GM19395 (cell line): Measurements from ENCODE around the gene DCHS2.

Experiments
- ATAC-seq: cut with Tn5 transposase; IDR thresholded peaks from one replicate; pipeline ENCODE4 v1.9.1; 2021; ENCODE audit warnings: mild to moderate bottlenecking, moderate library complexity; ENCODE audit not compliant: unreplicated experiment

Gene DCHS2, protein sequence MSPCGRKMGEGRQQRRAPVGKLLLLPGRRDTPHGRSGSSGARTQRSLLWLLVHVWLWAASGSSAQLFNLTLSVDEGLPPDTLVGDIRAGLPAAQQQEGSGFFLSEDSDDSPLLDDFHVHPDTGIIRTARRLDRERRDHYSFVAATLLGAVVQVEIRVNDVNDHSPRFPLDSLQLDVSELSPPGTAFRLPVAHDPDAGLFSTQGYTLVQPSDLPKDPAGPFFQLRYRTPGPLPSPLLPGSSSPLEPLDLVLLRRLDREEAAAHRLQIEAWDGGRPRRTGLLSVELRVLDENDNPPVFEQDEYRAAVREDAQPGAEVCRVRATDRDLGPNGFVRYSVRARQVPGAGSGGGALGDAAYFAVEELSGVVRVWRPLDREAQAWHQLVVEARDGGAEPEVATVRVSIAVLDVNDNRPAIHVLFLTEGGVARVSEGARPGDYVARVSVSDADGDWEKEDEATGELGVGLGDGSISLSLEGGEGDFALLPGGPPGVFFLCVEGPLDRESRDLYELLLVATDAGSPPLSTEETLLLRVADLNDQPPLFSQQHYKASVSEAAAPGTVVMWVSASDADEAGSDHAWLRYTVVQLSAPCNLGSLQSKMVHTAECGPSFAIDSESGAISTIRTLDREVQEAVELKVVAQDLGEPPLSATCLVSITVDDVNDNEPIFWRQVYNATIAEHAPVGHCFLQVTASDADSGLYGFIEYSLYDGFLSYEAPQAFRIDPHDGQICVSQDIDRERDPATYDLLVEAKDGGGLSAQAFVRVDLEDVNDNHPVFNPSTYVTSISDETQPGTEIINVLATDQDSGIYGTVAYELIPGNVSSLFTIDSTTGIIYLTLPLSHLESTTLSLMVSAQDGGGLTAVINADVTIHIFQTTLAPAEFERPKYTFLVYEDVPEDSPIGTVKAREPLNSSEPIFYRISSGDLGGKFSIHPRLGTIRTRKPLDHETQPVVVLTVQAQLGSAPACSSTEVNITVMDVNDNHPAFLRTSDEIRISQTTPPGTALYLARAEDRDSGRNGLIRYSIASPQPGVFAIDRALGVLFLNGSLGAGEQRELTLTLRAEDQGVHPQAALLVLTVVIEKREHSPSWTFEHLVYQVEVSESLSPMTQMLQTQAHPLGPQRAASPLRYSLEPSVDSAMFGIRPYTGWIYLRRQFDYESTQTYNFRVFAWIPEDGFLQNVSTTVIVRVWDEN (N-terminal part only)

GRCh38 chr4:154491341-154492271 lies at the start of gene DCHS2:
Gene DCHS2, minus strand, starts transcription at chr4:154491799. Its CDS starts 444 bp downstream, at chr4:154491355.
- ATAC-seq = peak; percentile 66

GRCh38 chr4:154534296-154534695 lies 42.7 kb upstream of the DCHS2 start:
- ATAC-seq = no peak

DNA sequence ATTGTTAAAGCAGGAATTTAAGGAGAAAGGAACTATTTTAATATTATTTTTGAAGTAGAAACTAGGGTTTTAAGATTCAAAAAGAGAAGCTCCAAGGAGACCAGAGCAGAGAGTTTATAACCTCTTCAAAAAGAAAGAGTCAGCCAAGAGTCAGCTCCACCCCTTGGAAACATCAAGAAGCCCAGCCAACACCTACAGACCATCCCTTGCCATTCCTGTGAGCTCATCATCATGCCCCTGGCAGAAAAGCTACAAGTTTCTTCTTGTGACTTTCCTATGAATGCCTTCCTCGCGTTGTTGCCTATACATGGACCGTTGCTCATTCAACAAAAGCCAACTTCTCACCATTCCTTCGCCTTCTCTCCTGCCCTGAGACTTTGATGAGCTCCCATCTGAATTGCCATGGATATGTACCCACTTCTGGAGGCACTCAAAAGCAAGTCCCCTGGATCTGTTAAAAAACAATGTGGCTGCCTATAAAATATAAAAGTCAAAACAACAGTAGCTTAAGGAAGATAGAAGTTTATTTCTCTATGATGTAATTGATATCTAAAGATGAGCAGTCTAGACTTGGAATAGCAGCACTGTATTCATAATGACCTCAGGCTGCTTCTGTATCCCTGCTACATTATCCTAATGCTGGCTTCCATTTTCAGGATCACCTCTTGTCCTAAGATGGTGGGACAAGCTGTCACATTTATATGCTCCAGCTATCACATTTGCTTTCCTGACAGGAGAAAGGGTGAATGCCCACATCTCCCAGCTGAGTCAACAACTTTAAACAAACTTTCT lies 38.3 kb upstream of the DCHS2 start:
- ATAC-seq = no peak

GRCh38 chr4:154528869-154529268 lies 37.3 kb upstream of the DCHS2 start:
- no peak for ATAC-seq

DNA sequence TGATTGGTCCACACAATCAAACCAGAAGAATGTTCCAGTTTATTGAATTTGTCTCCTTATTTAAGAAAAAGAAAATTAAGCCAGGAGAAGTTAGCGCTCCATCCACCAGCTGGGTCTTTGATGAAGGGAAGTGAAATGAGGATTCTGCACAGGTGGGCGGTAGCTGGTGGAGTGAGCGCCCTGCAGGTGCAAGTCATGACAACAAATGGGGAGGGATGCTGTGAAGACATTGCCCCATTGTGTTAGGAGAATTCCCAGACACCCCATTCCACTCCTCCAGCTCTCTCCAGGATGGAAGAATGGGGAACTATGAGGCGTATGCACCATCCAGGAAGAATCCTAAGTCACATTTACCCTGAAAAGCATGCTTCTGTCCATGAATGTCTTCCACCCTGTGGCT lies 35.7 kb upstream of the DCHS2 start:
- ATAC-seq = no peak

- ATAC-seq = peak; percentile 68
These were observed 34.6 kb upstream of the DCHS2 start for GRCh38 chr4:154526151-154526550.

GRCh38 chr4:154521607-154522006 lies 30.0 kb upstream of the DCHS2 start:
- ATAC-seq = no peak

DNA sequence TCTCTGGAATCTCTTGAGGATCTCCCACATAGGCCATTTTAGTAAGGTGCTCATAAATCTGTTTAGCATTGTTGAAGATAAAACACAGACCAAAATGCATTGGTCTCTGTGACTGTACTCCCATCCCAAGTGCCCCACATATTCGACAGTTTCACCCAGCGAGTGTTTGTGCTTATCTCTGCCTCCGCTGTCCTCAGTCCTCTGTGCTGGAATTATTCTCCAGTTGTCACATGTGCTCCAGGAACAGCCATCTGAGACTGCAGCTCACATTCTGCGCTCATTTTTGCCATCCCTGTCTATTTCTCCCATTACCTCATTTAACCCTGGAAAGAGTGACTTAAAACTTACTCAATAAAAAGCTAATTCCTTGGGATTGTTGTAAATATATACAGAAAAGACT lies 27.6 kb upstream of the DCHS2 start:
- no peak for ATAC-seq

DNA sequence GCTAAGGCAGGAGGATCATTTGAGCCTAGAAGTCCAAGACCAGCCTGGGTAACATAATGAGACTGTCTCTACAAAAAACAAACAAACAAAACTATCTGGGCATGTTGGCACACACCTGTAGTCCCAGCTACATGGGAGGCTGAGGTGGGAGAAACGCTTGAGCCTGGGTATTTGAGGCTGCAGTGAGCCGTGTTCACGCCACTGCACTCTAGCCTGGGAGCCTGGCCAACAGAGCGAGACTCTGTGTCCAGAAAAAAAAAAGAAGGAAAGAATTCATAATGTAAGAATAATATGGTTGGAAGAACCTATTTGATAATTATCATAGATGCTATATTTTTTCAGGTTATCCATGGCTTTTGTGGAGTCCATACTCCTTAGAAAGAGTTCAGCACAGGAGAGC lies 26.0 kb upstream of the DCHS2 start:
- ATAC-seq = no peak

GRCh38 chr4:154516318-154517029 lies 24.9 kb upstream of the DCHS2 start:
- no peak for ATAC-seq

- no peak for ATAC-seq
These were observed 20.4 kb upstream of the DCHS2 start for GRCh38 chr4:154511981-154512380.

- ATAC-seq = no peak
These were observed 19.9 kb upstream of the DCHS2 start for GRCh38 chr4:154511548-154511947.

DNA sequence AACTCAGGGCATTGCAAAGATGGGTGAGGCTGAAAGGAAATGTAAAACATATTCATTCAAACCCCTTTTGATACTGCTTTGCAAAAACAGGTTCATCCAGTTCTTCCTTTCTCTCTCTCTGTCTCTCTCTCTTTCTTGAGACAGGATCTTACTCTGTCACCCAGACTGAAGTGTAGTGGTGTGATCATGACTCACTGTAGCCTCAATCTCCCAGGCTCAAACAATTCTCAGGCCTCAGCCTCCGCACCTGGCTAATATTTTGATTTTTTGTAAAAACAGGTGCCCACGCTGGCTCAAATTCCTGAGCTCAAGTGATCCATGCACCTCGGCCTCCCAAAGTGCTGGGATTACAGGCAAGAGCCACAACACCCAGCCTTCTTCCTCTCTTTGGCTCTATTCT lies 15.6 kb upstream of the DCHS2 start:
- ATAC-seq = no peak

GRCh38 chr4:154506253-154506652 lies 14.7 kb upstream of the DCHS2 start:
- ATAC-seq = peak; percentile 72

- peak; percentile 50 for ATAC-seq
These were observed 12.0 kb upstream of the DCHS2 start for GRCh38 chr4:154503598-154503997.

- no peak for ATAC-seq
These were observed 10.5 kb upstream of the DCHS2 start for GRCh38 chr4:154502111-154502510.

GRCh38 chr4:154497889-154498288 lies 6.3 kb upstream of the DCHS2 start:
- no peak for ATAC-seq

GRCh38 chr4:154495867-154496266 lies 4.3 kb upstream of the DCHS2 start:
- ATAC-seq = no peak

DNA sequence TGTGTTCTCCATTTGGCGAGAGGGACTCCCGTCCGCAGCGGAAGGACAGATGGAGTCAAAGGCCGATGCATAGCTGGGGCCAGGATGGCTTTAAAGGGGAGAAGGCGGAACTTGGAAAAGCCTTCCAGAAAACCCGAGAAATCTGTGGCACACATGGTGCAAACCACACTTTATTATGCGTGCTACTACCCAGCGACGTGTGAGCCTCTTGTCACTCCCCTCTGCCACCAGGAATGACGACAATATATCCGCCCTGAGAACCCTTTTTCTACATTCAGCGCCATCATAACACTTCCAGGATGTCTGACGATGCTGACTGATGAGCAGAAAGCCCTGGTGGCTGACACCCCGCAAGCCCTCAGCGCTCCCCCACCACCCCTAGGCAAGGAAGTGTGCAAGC lies 689 bp upstream of the DCHS2 start:
- no peak for ATAC-seq
